ENCODE results near the gene CEP68.

CEP68 gene

DNA sequence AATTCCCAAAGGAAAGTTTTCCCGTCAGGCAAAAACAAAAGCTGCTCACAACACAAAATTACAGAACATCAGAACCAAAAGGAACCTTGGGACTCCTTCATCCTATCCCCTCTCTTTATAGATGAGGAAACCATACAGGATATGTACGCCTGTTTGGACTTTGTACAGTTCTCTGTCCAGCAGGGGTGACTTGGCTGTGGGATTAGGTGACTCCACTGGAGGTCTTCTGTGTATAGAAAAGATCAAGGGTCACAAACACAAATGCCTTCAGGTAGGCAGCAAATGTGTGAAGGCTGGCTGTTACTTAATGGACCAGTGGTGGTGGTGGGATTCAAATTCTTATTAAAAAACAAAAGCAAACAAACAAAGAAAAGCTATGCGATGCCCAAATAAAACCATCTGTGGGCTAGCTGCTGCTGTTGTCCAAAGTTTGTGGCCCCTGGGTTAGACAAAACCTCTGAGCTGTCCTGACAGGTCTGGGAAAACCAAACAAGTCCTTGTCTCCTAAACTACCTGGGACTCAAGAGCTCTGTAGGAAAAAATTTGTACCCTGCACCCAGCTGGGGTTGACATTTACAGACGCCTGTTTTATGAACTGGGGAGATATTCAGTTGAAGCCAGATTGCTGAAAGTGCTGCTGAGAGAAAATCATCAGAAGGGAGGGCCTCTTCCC, 1.3 kb upstream of the CEP68 start:
- TF ChIP-seq, protein P1, sequence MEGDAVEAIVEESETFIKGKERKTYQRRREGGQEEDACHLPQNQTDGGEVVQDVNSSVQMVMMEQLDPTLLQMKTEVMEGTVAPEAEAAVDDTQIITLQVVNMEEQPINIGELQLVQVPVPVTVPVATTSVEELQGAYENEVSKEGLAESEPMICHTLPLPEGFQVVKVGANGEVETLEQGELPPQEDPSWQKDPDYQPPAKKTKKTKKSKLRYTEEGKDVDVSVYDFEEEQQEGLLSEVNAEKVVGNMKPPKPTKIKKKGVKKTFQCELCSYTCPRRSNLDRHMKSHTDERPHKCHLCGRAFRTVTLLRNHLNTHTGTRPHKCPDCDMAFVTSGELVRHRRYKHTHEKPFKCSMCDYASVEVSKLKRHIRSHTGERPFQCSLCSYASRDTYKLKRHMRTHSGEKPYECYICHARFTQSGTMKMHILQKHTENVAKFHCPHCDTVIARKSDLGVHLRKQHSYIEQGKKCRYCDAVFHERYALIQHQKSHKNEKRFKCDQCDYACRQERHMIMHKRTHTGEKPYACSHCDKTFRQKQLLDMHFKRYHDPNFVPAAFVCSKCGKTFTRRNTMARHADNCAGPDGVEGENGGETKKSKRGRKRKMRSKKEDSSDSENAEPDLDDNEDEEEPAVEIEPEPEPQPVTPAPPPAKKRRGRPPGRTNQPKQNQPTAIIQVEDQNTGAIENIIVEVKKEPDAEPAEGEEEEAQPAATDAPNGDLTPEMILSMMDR (IDR thresholded peaks at IDR 0.05; ENCODE audit: low read depth, low read length) = no peak
- H3K4me3 ChIP-seq (ENCODE audit: low read depth, low read length) = no peak overlapping the region

DNA sequence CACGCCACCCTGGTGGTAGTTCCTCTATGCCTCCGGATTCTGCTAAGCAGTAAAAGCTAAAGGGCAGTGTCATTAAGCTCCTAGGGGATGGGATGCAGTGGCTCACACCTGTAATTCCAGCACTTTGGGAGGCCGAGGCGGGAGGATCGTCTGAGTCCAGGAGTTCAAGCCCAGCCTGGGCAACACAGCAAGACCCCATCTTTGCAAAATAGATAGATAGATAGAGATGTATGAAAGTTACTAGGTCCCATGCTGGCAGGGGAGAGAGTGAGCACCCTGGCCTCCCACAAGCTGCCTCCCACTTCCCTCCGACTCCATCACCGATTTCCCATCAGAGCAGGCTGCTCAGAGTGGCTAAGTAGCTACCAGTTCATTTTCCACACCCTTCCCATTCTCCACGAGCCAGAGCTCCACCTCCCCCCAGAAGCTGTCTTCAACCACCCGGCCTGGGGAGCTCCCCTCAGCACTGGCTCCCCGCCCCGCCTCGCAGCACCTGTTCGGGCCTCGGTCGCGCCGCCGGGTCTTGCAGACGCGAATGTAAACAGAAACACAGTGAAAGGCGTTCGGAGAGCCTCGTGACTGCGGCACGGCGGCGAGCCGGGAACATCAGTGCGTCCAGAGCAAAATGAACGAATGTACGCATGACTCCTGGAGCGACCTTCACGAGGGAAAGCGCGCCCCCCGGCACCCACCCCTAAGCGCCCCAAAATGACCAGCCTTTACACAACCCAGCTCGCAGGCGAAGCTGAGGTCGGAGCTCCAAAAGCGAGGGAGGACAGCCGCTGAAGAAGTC, 598 bp upstream of the CEP68 start:
- TF ChIP-seq, protein P1 (IDR thresholded peaks at IDR 0.05; ENCODE audit: low read depth, low read length) = no peak
- H3K4me3 ChIP-seq (ENCODE audit: low read depth, low read length) = peak overlapping the region; percentile 76

DNA sequence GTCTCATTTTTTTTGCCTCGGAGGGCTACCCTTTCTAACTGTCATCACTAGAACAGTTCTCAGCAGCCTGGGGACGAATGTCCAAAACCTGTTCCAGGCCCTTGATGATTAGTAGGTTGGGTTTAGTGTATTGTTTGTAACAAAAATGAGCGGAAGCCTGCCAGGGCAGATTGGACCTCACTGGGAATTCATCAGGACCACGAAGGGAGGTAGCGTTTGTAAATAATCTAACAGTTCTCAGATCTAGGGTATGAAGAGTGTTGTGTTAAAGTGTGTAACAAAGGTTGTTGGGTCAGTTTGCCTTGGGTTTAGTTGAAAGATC, 799 bp downstream of the CEP68 start:
- TF ChIP-seq, protein P1 (IDR thresholded peaks at IDR 0.05; ENCODE audit: low read depth, low read length) = no peak
- H3K4me3 ChIP-seq (ENCODE audit: low read depth, low read length) = peak overlapping the region; percentile 76

DNA sequence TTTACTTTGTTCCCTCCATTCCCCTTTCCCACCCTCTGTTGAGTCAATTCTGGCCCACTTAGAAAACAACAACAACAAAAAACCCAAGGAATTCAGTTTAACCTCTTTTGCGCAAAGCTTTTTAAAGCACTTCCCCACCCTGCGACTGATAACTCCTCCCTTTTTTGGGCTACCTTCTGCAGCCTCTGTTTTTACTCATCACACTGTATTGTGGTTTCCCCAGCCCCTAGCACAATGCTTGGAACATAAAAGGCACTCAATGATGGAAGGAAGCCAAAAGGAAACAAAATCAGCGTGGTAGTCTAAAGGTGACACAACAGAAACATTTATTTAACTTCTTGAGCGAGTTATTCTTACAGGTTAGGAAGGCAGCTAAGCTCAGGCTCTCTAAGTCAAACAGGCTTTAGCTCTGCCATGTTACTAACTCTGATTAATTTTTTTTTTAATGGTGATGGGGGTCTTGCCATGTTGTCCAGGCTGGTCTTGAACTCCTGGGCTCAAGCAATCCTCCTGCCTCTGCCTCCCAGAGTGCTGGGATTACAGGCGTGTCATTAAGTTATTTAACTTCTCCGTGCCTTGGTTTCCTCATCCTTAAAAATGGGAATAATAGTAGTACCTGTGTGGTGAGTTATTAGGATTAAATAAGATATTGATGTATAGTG, 1.3 kb downstream of the CEP68 start:
- H3K4me3 ChIP-seq (ENCODE audit: low read depth, low read length) = peak overlapping the region; percentile 76
- TF ChIP-seq, protein P1 (IDR thresholded peaks at IDR 0.05; ENCODE audit: low read depth, low read length) = no peak

DNA sequence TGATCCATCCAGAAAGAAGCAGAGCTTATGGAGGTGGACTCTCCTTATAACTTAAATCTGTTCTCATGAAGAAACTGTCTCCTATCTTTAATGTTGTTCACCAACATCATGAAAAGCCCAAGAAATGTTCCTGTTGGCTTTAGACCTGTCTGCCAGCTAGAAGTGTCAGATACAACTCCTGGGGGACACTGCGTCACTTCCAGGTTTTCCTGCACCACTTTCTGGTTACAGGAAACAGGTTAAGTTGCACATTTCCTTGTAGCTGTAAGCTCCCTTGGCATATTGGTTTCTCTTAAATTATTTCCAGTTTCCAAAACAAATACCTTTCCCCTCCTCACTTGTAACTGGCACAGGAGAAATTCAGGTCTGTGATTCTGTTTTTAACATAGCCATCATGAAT, 2.9 kb downstream of the CEP68 start:
- no peak overlapping the region for H3K4me3 ChIP-seq (ENCODE audit: low read depth, low read length)
- TF ChIP-seq, protein P1 (IDR thresholded peaks at IDR 0.05; ENCODE audit: low read depth, low read length) = no peak

DNA sequence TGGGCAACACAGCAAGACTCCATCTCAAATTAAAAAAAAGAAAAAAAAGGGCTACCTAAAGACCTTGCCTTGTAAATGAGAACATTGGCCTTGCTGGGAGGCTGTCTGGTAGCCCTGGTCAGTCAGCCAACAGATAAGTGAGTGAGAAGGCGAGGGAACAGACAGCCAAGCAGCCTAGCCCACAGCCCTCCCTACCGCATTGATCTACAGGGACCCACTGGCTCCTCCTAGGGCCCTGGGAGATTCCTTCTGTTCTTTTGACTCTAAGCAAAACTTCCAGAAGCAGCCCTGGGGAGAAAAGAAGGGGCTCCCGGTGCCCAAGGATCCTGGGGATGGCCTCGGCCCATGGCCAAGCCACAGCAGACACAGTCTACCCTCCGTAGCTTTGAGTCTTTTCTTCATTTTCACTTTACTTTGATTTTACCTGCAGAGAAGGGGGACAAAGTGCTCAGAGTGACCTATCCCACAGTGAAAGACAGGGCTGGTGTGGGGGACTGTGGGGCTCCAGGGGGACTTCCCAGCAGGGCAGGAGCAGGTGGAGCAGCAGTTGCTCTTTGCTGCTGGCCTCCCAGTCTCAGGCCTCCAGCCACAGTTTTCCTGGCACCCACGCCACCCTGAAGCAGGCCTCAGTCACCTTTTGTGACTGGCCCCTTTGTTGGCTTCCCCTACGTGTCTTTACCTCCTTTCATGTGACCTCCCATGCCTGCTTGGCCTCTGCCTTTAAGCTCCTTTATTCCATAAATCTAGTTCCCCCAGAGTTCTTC, 5.1 kb downstream of the CEP68 start:
- no peak overlapping the region for H3K4me3 ChIP-seq (ENCODE audit: low read depth, low read length)
- TF ChIP-seq, protein P1 (IDR thresholded peaks at IDR 0.05; ENCODE audit: low read depth, low read length) = no peak
